IgD-negative memory B cell (primary cell): ENCODE measurements around the gene GRHL1. TPM values are rescaled to one million over a fixed set of nuclear protein-coding genes. Genes with fewer than 3 reads are reported as not detected.

ENCODE experiments used
- H3K27ac Mint-ChIP-seq, 3 donors: one replicate each; pipeline ENCODE4 v1.8.0; 2020 to 2022; ENCODE audit warnings: mild to moderate bottlenecking in 3 of 3, mixed read lengths in 3 of 3, moderate library complexity in 1 of 3
- H3K27me3 Mint-ChIP-seq: one replicate; pipeline ENCODE4 v1.8.0; 2021; ENCODE audit warnings: mixed read lengths
- H3K36me3 Mint-ChIP-seq: one replicate; pipeline ENCODE4 v1.8.0; 2020; ENCODE audit warnings: mild to moderate bottlenecking, mixed read lengths
- H3K4me1 Mint-ChIP-seq, 3 donors: one replicate each; pipeline ENCODE4 v1.8.0; 2020 to 2022; ENCODE audit warnings: mixed read lengths in 3 of 3, mild to moderate bottlenecking in 1 of 3
- H3K4me3 Mint-ChIP-seq, 4 donors: one replicate each; pipeline ENCODE4 v1.8.0; 2020 to 2022; ENCODE audit warnings: mild to moderate bottlenecking in 4 of 4, mixed read lengths in 4 of 4, moderate library complexity in 3 of 4
- H3K9me3 Mint-ChIP-seq, 3 donors: one replicate each; pipeline ENCODE4 v1.8.0; 2020 to 2021; ENCODE audit warnings: mixed read lengths in 3 of 3, mild to moderate bottlenecking in 1 of 3
- polyA plus RNA-seq: library from polyadenylated mRNA; unstranded; fragments of 300-500 nt; fragmentation: Illumina TruSeq; gene quantifications from one replicate; pipeline ENCODE4 v1.2.3, GENCODE V29; 2021

GRHL1 gene
- polyA plus RNA-seq, 1 donor from 2014 or later: 0.16 TPM

DNA sequence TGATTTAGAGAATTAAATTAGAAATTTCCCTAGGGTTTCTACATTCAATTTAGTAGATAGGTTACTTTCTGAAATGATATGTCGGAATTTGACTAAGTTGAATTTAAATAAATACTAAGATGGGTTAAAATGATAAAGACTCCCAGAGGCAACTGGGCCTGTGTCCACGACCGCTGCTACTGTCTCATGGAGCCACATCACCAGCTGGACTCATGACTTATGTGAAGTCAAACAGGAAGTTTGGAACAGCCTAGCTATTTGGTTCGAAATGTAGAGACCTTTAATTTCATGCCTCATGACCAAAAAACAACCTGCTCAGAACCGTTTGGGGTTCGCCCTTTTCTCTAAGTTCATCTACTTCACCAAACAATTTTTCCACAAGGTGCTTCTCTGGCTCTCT lies 22.2 kb downstream of the GRHL1 start:
- H3K9me3 Mint-ChIP-seq: peaks cover 0 to 6% (median 1%) of the 10 kb centered on the region in 3 donors
- H3K4me1 Mint-ChIP-seq: no peaks in the 10 kb centered on the region
- H3K27me3 Mint-ChIP-seq: peaks cover 12% of the 10 kb centered on the region
- no peak overlapping the region for H3K27ac Mint-ChIP-seq
- H3K36me3 Mint-ChIP-seq: peaks cover 2% of the 10 kb centered on the region
- H3K4me3 Mint-ChIP-seq: no peak overlapping the region

DNA sequence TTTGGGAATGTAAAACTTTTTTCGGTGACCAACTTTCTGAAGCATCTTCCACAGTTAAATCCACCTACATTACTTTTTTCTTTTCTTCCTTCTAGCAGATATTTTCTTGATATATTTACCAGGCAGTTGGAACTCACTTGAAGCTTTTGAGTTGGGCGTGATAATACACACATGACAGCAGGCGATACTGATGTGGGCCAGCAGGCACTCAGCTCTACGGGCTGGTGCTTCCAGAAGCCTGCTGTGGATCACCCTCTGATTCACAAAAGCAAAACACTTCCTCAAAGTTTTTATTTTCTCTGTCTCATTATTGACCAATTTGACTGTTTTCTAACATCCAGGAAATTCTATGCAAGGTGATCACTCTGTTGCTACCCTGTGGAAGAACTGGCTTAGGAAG lies 22.9 kb downstream of the GRHL1 start:
- H3K4me3 Mint-ChIP-seq: no peak overlapping the region
- H3K4me1 Mint-ChIP-seq: no peaks in the 10 kb centered on the region
- H3K9me3 Mint-ChIP-seq: peaks cover 0 to 6% (median 1%) of the 10 kb centered on the region in 3 donors
- no peak overlapping the region for H3K27ac Mint-ChIP-seq
- H3K27me3 Mint-ChIP-seq: peaks cover 14% of the 10 kb centered on the region
- H3K36me3 Mint-ChIP-seq: peaks cover 2% of the 10 kb centered on the region

DNA sequence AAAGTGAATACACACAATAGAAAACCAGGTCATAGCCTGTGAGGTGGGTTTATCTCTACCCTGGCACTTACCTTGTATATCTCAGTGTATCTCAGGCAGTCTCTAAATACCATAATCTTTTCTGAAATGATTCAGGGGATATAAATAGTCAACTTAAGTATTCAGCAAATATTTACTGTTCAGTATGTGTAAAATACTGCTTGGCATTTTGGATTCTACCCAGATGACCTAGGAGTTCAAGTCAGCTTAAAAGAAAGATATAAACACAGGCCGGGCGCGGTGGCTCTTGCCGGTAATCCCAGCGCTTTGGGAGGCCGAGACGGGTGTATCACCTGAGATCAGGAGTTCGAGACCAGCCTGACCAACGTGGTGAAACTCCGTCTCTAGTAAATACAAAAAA lies 23.8 kb downstream of the GRHL1 start:
- peaks cover 2% of the 10 kb centered on the region for H3K36me3 Mint-ChIP-seq
- H3K27ac Mint-ChIP-seq: no peak overlapping the region
- peaks cover 0 to 6% (median 1%) of the 10 kb centered on the region in 3 donors for H3K9me3 Mint-ChIP-seq
- H3K4me3 Mint-ChIP-seq: no peak overlapping the region
- no peaks in the 10 kb centered on the region for H3K4me1 Mint-ChIP-seq
- H3K27me3 Mint-ChIP-seq: peaks cover 17% of the 10 kb centered on the region

DNA sequence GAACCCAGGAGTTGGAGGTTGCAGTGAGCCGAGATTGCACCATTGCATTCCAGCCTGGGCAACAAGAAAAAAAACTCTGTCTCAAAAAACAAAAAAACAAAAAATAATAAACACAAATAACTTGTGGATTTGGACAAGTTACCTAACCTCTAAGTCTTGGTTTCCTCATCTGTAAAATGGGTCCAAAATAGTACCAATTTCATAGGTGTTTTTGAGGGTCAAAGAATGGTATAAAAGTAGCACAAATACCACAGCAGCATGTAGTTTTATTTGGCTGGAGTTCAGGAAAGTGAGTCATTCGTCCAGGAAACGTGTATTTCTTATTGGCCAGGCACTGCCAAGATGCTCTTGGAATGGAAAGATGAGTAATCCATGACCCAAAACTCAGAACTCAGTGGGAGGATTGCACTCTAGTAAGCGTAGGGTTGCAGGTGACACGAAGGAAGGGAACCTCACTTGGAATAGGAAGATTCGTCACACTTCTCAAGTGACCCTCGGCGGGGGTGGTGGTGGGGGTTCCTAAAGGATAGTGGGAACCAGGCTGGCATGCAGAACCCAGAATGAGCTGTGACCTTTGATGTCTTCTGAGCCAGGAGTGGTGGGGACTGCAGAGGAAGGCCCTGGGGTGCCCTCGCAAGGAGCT lies 24.4 kb downstream of the GRHL1 start:
- no peaks in the 10 kb centered on the region for H3K4me1 Mint-ChIP-seq
- no peak overlapping the region for H3K27ac Mint-ChIP-seq
- H3K36me3 Mint-ChIP-seq: peaks cover 2% of the 10 kb centered on the region

DNA sequence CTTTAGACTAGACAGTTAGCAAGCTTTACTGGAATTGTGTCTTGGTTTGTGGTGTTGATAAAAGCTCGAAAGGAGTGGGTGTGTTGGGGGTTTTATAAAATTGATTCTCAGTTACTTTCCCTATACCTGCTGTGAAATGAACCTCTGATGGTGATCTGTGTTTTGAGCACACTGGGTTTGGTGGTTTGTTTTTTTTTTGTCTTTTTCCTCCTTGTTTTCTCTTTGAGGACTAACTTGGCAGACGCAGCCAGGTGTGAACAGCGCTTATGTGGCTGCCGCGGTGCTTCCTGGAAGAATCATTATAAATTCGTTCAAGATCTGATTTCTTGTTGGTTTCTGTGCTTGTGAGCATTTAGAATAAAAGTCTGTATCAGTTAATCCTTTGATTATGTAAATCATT lies 28.5 kb downstream of the GRHL1 start:
- Mint-ChIP-seq H3K9me3 (peaks cover 0 to 6% (median 1%) of the 10 kb centered on the region in 3 donors), H3K27me3 (peaks cover 15% of the 10 kb centered on the region), H3K4me1 (peaks cover 4 to 6% (median 4%) of the 10 kb centered on the region in 3 donors), H3K4me3 (no peak overlapping the region), H3K27ac (peak overlapping the region in 1 of 3 donors; percentile 49), H3K36me3 (no peaks in the 10 kb centered on the region)

More for the DNA sequence above, 24.4 kb downstream of the GRHL1 start:
- Mint-ChIP-seq H3K27me3 (peaks cover 17% of the 10 kb centered on the region), H3K4me3 (no peak overlapping the region), H3K9me3 (peaks cover 0 to 6% (median 1%) of the 10 kb centered on the region in 3 donors)

DNA sequence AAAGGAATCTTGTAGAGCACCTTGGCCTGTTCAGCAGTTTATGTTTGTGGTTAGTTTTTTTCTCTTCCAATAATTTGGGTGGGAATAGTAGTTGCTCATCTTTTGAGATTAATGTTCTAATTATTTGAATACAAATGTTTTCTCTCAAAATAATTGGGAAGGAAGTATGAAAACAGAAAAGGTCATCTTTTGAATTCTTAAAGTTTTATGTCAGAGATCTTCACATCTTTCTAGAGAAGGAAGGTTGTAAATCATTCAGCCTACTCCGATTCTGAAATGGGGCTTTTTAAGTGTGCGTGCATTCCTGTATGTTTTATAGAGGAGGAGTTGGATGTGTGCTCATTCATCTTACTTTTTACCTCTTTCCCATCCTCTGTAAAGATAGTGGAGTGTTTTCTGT lies 29.0 kb downstream of the GRHL1 start:
- no peak overlapping the region for H3K27ac Mint-ChIP-seq

DNA sequence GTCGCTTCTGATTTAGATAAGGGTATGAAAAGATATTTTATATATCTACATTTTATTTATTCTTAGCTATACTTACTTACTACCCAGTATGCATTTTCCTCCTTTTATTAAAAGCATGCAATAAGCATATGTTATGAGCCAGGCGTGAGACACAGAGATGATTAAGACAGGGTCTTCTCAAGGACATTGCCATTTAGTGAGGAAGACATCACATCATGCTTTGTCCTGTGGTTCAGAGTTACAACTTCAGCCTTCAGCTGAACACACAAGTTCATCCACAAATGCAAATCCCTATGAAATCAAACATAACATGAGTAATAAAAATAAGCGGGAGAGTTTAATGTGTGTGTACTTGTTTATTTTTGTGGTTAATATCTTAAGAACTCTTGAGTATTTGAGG lies 30.2 kb downstream of the GRHL1 start:
- Mint-ChIP-seq H3K27me3 (peaks cover 11% of the 10 kb centered on the region), H3K4me3 (no peak overlapping the region), H3K9me3 (peaks cover 0 to 6% (median 1%) of the 10 kb centered on the region in 3 donors), H3K27ac (no peak overlapping the region), H3K4me1 (peaks cover 4 to 6% (median 4%) of the 10 kb centered on the region in 3 donors), H3K36me3 (no peaks in the 10 kb centered on the region)

More for the DNA sequence above, 29.0 kb downstream of the GRHL1 start:
- H3K9me3 Mint-ChIP-seq: peaks cover 0 to 6% (median 1%) of the 10 kb centered on the region in 3 donors
- no peak overlapping the region for H3K4me3 Mint-ChIP-seq
- H3K27me3 Mint-ChIP-seq: peaks cover 15% of the 10 kb centered on the region
- H3K36me3 Mint-ChIP-seq: no peaks in the 10 kb centered on the region
- peaks cover 4 to 6% (median 4%) of the 10 kb centered on the region in 3 donors for H3K4me1 Mint-ChIP-seq

DNA sequence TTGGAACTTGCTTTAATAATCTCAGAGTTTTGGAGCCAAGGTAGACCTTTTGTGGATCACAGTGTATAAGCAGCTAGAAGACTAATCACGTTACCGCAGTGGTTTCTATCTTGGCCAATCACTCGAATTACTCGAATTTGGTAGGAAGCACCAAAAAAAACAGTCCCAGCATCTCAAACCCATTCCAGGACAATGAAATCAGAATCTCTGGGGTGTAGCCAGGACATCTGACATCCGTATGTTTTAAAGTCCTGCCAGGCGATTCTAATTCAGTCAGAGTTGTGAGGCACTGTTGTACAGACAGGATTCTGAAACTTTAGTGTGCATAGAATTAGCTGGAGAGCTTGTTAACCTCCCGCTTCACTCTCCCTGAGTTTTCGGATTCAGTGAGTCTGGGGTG lies 30.8 kb downstream of the GRHL1 start:
- Mint-ChIP-seq H3K9me3 (peaks cover 0 to 6% (median 1%) of the 10 kb centered on the region in 3 donors), H3K27ac (no peak overlapping the region), H3K4me1 (peaks cover 4 to 6% (median 4%) of the 10 kb centered on the region in 3 donors), H3K27me3 (peaks cover 8% of the 10 kb centered on the region), H3K4me3 (no peak overlapping the region), H3K36me3 (no peaks in the 10 kb centered on the region)

DNA sequence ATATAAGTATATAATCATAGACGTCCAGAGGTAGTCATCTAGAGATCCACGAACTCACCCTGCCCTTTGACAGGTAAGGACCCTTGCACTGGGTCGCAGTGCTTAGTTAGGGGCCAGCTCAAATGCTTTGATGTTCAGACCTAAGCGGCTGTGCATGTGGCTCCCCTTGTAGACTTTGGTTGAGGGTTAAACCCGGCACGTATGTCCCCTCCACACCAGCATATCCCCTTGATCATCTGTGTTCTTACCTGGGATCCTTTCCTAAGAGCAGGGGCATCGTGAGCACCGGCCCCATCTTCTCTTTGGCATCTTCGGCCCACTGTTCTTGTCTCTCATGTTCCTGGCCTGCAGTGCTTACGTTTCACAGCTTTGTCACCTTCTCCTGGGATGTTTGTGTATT lies 31.4 kb downstream of the GRHL1 start:
- H3K9me3 Mint-ChIP-seq: peaks cover 0 to 4% (median 0%) of the 10 kb centered on the region in 3 donors
- peaks cover 8% of the 10 kb centered on the region for H3K27me3 Mint-ChIP-seq
- no peak overlapping the region for H3K27ac Mint-ChIP-seq
- H3K4me1 Mint-ChIP-seq: peaks cover 4 to 6% (median 4%) of the 10 kb centered on the region in 3 donors
- H3K4me3 Mint-ChIP-seq: no peak overlapping the region
- no peaks in the 10 kb centered on the region for H3K36me3 Mint-ChIP-seq

DNA sequence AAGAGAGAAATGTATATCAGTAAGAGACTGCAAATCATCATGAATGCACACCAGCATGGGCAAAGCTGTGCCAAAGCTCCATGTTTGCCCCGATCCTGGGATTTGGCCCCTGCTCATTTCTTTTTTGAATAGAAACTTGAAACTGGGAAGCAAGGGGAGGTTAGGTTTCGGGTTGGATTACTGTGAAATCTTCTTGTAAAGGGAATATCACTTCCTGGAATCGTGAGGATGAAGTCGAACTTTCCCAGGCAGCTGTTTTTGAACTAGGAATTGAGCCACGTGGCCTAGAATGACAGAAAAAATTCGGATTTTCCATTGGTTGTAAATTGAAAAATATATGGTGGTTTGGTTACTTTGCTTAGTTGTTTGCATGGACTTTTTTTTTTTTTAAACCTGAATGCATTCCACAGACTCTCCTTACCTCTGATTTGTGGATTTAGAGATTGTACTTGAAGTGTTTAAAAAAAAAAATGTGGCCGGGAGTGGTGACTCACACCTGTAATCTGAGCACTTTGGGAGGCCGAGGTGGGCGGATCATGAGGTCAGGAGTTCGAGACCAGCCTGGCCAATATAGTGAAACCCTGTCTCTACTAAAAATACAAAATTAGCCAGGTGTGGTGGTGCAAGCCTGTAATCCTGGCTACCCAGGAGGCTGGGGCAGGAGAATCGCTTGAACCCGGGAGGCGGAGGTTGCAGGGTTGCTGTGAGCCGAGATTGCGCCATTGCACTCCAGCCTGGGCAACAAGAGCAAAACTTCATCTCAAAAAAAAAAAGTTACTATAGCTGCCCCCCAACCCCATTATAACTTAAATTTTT lies 32.1 kb downstream of the GRHL1 start:
- Mint-ChIP-seq H3K4me3 (no peak overlapping the region), H3K27ac (no peak overlapping the region)

DNA sequence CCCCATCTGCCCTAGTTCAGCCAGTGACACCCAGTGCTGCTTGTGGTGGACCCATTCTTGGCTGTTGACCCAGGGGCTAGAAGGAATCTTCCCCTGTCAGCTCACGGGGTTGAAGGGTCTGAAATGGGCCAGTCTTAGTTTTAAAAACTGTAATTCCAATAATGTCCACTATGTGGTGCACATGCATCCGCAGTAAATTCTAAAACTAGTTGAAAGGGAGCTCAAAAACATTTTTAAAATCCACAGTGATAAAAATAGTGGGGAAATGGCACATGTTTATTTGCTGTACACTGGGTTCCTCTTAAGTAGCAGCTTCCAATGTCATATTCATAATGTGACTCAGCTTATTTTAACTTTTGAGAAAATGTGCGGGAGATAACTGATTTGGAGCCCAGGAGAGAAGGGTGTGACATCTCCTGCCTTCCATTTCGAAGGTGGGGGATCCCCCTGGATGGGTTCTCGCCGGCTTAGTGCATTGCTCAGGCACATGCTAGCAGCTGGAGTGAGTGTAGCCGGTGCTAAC lies 32.8 kb downstream of the GRHL1 start:
- H3K4me3 Mint-ChIP-seq: no peak overlapping the region
- H3K4me1 Mint-ChIP-seq: peaks cover 4 to 6% (median 4%) of the 10 kb centered on the region in 3 donors
- peaks cover 2% of the 10 kb centered on the region for H3K36me3 Mint-ChIP-seq
- no peak overlapping the region for H3K27ac Mint-ChIP-seq
- H3K9me3 Mint-ChIP-seq: no peaks in the 10 kb centered on the region
- peaks cover 6% of the 10 kb centered on the region for H3K27me3 Mint-ChIP-seq

More for the DNA sequence above, 32.1 kb downstream of the GRHL1 start:
- H3K27me3 Mint-ChIP-seq: peaks cover 8% of the 10 kb centered on the region
- H3K4me1 Mint-ChIP-seq: peaks cover 4 to 6% (median 4%) of the 10 kb centered on the region in 3 donors
- peaks cover under 1% of the 10 kb centered on the region for H3K36me3 Mint-ChIP-seq
- no peaks in the 10 kb centered on the region for H3K9me3 Mint-ChIP-seq

DNA sequence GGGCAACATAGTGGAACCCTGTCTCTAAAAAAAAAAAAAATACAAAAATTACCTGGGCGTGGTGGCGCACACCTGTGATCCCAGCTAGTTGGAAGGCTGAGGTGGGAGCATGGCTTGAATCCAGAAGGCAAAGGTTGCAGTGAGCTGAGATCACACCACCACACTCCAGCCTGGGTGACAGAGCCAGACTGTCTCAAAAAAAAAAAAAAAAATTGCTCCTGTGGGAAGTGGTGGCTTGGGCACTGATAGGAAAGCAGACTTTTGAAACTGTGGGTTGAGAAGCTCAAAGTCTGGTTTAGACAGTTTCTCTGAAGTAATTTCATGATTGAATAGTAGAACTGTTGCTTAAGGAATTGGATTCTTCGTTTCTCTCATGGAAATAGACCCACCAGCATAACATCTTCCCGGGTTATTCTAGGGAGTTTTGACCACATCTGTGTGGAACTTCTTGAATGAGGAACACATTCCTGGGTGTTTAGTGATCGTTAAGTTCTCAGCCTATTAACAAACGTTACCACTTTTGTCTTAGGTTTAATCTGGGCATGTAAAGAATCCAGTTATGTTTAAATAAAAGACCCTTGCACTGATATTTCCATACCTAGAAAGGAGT lies 33.5 kb downstream of the GRHL1 start:
- Mint-ChIP-seq H3K4me1 (peaks cover 4 to 6% (median 4%) of the 10 kb centered on the region in 3 donors), H3K27ac (no peak overlapping the region), H3K4me3 (no peak overlapping the region), H3K27me3 (peaks cover 6% of the 10 kb centered on the region), H3K36me3 (peaks cover 2% of the 10 kb centered on the region), H3K9me3 (no peaks in the 10 kb centered on the region)

DNA sequence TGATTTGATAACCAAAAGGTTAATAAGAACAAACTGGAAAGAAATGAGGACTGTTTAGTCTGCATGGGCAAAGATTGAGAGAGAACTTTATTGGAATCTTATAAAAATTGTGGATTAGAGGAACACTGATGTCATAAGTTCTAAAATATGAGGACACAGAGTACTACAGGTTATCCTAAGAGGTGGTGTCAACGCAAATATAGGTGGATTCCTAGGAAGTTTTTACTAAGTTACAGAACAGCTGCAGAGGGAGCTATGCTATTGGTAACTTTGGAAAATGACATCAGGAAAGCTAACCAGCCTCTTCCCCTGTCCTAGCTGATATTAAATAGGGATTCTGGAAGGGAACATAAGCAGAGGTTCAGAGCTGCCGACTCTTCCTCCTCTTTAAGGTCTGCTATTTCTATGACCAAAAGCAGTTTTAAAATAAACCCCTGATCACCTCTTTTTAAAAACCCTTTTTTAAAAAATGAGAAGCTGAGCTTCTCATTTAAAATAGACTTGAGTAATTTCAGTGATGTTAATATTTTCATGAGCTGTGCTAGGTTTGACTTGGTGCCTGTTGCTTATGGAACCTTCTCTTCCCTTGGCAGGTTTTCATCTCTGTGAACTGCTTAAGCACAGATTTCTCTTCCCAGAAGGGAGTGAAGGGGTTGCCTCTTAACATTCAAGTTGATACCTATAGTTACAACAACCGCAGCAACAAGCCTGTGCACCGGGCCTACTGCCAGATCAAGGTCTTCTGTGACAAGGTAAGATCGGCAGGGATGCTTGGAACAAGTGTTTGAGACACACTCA lies 34.2 kb downstream of the GRHL1 start:
- peaks cover 4% of the 10 kb centered on the region for H3K27me3 Mint-ChIP-seq
- no peak overlapping the region for H3K27ac Mint-ChIP-seq
- H3K4me3 Mint-ChIP-seq: no peak overlapping the region
- peaks cover 4 to 6% (median 4%) of the 10 kb centered on the region in 3 donors for H3K4me1 Mint-ChIP-seq
- peaks cover 2% of the 10 kb centered on the region for H3K36me3 Mint-ChIP-seq
- no peaks in the 10 kb centered on the region for H3K9me3 Mint-ChIP-seq

DNA sequence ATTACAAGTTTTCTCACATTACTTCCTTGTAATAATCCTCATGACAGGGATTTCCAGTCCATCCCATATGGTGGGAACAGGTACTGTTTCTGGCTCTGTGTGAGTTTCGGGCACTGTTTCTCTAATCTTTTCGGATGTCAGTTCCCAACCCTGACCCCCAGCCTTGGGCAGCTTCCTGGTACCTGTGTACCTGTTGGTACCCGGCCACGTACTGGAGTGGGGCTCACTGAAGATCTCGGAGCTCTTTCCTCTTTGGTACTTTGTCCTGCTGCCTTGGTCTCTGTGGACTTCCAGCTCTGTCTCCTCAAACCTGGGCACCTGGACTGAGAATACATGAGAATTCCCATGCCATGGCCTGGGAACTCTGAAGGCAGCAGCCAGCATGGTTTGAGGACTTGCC lies 36.8 kb downstream of the GRHL1 start:
- Mint-ChIP-seq H3K27me3 (peaks cover 4% of the 10 kb centered on the region), H3K27ac (no peak overlapping the region), H3K4me3 (no peak overlapping the region), H3K4me1 (peaks cover 4 to 6% (median 4%) of the 10 kb centered on the region in 3 donors), H3K36me3 (peaks cover 2% of the 10 kb centered on the region), H3K9me3 (no peaks in the 10 kb centered on the region)
